H1 (cell line): ENCODE results near the gene SLC5A4. TPM values are rescaled to one million over a fixed set of nuclear protein-coding genes. Genes with fewer than 3 reads are reported as not detected.

Source experiments
- CTCF ChIA-PET: fragments of 300-600 bp; sonication (Branson Sonifier 250); formaldehyde crosslinking; loops from one replicate; lab custom pipeline; 2021; ENCODE audit not compliant: partially characterized antibody; lab: Charles Lee
- POLR2A ChIA-PET: fragments of 300-600 bp; sonication (Branson Sonifier 250); formaldehyde crosslinking; loops from one replicate; lab custom pipeline; 2021; ENCODE audit warnings: inconsistent platforms; ENCODE audit not compliant: partially characterized antibody; lab: Charles Lee
- DNase-seq, 2 experiments: peaks; one replicate each; pipeline versions ENCODE4 v3.0.0 to v3.0.0-alpha.2; 2010 to 2022; ENCODE audit warnings: low spot score in 2 of 2, low read depth in 1 of 2, mixed read lengths in 1 of 2
- FAIRE-seq: peaks from 2 replicates; lab custom pipeline; 2011; peaks lifted over from hg19 to GRCh38; lab: Jason Lieb, UNC
- H2AFZ ChIP-seq: 2 replicates; pipeline ENCODE4 v1.8.1; 2012; ENCODE audit warnings: low read length, inconsistent platforms
- H2AK5ac ChIP-seq: 2 replicates; pipeline ENCODE4 v1.6.1; 2013; ENCODE audit warnings: low read depth, low read length
- H2BK120ac ChIP-seq: replicated peaks from 2 replicates; pipeline ENCODE3; 2013; ENCODE audit warnings: low read depth, low read length, inconsistent platforms
- H2BK12ac ChIP-seq: 2 replicates; pipeline ENCODE4 v1.6.1; 2013; ENCODE audit warnings: low read depth, low read length
- H2BK15ac ChIP-seq: 2 replicates; pipeline ENCODE4 v1.6.1; 2013; ENCODE audit warnings: low read length
- H2BK20ac ChIP-seq: 2 replicates; pipeline ENCODE4 v1.6.1; 2013; ENCODE audit warnings: low read length
- H2BK5ac ChIP-seq: 2 replicates; pipeline ENCODE4 v1.6.1; 2013; ENCODE audit warnings: low read depth, low read length
- H3K14ac ChIP-seq: 2 replicates; pipeline ENCODE4 v1.6.1; 2013; ENCODE audit warnings: inconsistent platforms; ENCODE audit not compliant: insufficient read length
- H3K18ac ChIP-seq: 2 replicates; pipeline ENCODE4 v1.6.1; 2013; ENCODE audit warnings: low read length; ENCODE audit errors: extremely low read depth
- H3K23ac ChIP-seq: 2 replicates; pipeline ENCODE4 v1.6.1; 2013; ENCODE audit warnings: inconsistent platforms; ENCODE audit not compliant: insufficient read length
- H3K23me2 ChIP-seq: 2 replicates; pipeline ENCODE4 v1.6.1; 2013; ENCODE audit warnings: low read depth, low read length
- H3K27ac ChIP-seq: 2 replicates; pipeline ENCODE4 v1.6.1; 2011; ENCODE audit warnings: low read depth, low read length, inconsistent platforms
- H3K27me3 ChIP-seq, 4 experiments: replicated peaks in 1 of 4; 1 replicate in 1 of 4; 2 replicates in 3 of 4; pipeline versions ENCODE4 v1.6.1 to v1.8.1; 2011 to 2013; ENCODE audit warnings: low read length in 3 of 4, mild to moderate bottlenecking in 3 of 4, inconsistent platforms in 2 of 4, mixed read lengths in 2 of 4, moderate library complexity in 1 of 4; ENCODE audit not compliant: control insufficient read depth in 3 of 4, insufficient read depth in 3 of 4; ENCODE audit errors: extremely low read depth in 1 of 4
- H3K36me3 ChIP-seq, 4 experiments: 2 replicates each; pipeline versions ENCODE4 v1.6.1 to v1.8.1; 2011 to 2013; ENCODE audit warnings: mild to moderate bottlenecking in 4 of 4, low read length in 3 of 4, moderate library complexity in 2 of 4, control low read depth in 1 of 4, inconsistent platforms in 1 of 4; ENCODE audit not compliant: insufficient read depth in 4 of 4, control insufficient read depth in 2 of 4
- H3K4ac ChIP-seq: replicated peaks from 2 replicates; pipeline ENCODE3; 2013; ENCODE audit warnings: low read length, low read depth, mixed read lengths, inconsistent platforms; ENCODE audit not compliant: insufficient read length
- H3K4me1 ChIP-seq, 4 experiments: replicated peaks in 1 of 4; 1 replicate in 1 of 4; 2 replicates in 3 of 4; pipeline versions ENCODE4 v1.6.1 to v1.8.1; 2011 to 2013; ENCODE audit warnings: low read length in 3 of 4, inconsistent platforms in 2 of 4, mixed read lengths in 1 of 4; ENCODE audit not compliant: insufficient read depth in 4 of 4, control insufficient read depth in 3 of 4
- H3K4me2 ChIP-seq, 2 experiments: 2 replicates each; pipeline versions ENCODE4 v1.6.1 to v1.8.1; 2011 to 2013; ENCODE audit warnings: low read depth in 2 of 2, low read length in 2 of 2, control low read depth in 1 of 2, inconsistent platforms in 1 of 2, mild to moderate bottlenecking in 1 of 2; ENCODE audit not compliant: insufficient read depth in 1 of 2
- H3K4me3 ChIP-seq, 4 experiments: fragments of 200-600, 300-600 bp in 1 of 4; sonication (generic), shearing (Covaris generic), sonication (Bioruptor Twin) in 1 of 4; 2 replicates each; pipeline versions ENCODE4 v1.5.1 to v1.8.1; 2011 to 2016; ENCODE audit warnings: low read length in 4 of 4, low read depth in 3 of 4, control low read depth in 2 of 4, inconsistent platforms in 2 of 4, mild to moderate bottlenecking in 2 of 4, mixed read lengths in 1 of 4, moderate library complexity in 1 of 4; ENCODE audit not compliant: insufficient read depth in 2 of 4; ENCODE audit errors: extremely low read depth in 1 of 4
- H3K56ac ChIP-seq: replicated peaks from 2 replicates; pipeline ENCODE3; 2013; ENCODE audit warnings: low read depth, mild to moderate bottlenecking, mixed read lengths, low read length, inconsistent platforms; ENCODE audit not compliant: insufficient read length
- H3K79me1 ChIP-seq: 2 replicates; pipeline ENCODE4 v1.6.1; 2013; ENCODE audit warnings: low read depth, low read length, control low read depth
- H3K79me2 ChIP-seq, 2 experiments: 2 replicates each; pipeline versions ENCODE4 v1.6.1 to v1.8.1; 2012 to 2013; ENCODE audit warnings: low read length in 2 of 2, mild to moderate bottlenecking in 2 of 2, inconsistent platforms in 1 of 2; ENCODE audit not compliant: insufficient read depth in 2 of 2, control insufficient read depth in 1 of 2
- H3K9ac ChIP-seq, 4 experiments: replicated peaks in 1 of 4; 1 replicate in 1 of 4; 2 replicates in 3 of 4; pipeline versions ENCODE4 v1.6.1 to v1.8.1; 2011 to 2013; ENCODE audit warnings: low read depth in 3 of 4, low read length in 3 of 4, control low read depth in 2 of 4, mild to moderate bottlenecking in 2 of 4, moderate library complexity in 2 of 4, inconsistent platforms in 1 of 4; ENCODE audit errors: extremely low read depth in 1 of 4
- H3K9me3 ChIP-seq, 2 experiments: 2 replicates each; pipeline versions ENCODE4 v1.6.1 to v1.8.1; 2012 to 2013; ENCODE audit warnings: mild to moderate bottlenecking in 2 of 2, moderate library complexity in 2 of 2, control low read depth in 1 of 2, inconsistent platforms in 1 of 2, low read depth in 1 of 2, low read length in 1 of 2, mixed read lengths in 1 of 2; ENCODE audit not compliant: insufficient read depth in 2 of 2
- H4K20me1 ChIP-seq, 2 experiments: replicated peaks in 1 of 2; 2 replicates each; pipeline versions ENCODE3 to v1.8.1; 2011 to 2013; ENCODE audit warnings: inconsistent platforms in 2 of 2, low read length in 2 of 2, mild to moderate bottlenecking in 1 of 2; ENCODE audit not compliant: insufficient read depth in 2 of 2, control insufficient read depth in 1 of 2
- H4K5ac ChIP-seq: 2 replicates; pipeline ENCODE4 v1.6.1; 2013; ENCODE audit warnings: low read length, low read depth, mixed read lengths, inconsistent platforms; ENCODE audit not compliant: insufficient read length
- H4K8ac ChIP-seq: 2 replicates; pipeline ENCODE4 v1.8.0; 2013; ENCODE audit warnings: mild to moderate bottlenecking, moderate library complexity, low read length, inconsistent platforms; ENCODE audit not compliant: insufficient read depth; ENCODE audit errors: extremely low read depth
- H4K91ac ChIP-seq: replicated peaks from 2 replicates; pipeline ENCODE3; 2013; ENCODE audit warnings: low read length, mixed read lengths, inconsistent platforms; ENCODE audit not compliant: insufficient read length
- NRF1 ChIP-seq: IDR thresholded peaks from 2 replicates; pipeline ENCODE4 v1.6.1; 2011; ENCODE audit warnings: mild to moderate bottlenecking, low read depth, low read length, improper control_type of control experiment
- SIRT6 ChIP-seq: IDR thresholded peaks from one replicate; pipeline ENCODE4 v1.7.1; 2012; ENCODE audit warnings: low read length, inconsistent platforms
- SIX5 ChIP-seq: IDR thresholded peaks from 2 replicates; pipeline ENCODE4 v1.6.1; 2011; ENCODE audit warnings: mild to moderate bottlenecking, low read depth, low read length
- SUZ12 ChIP-seq: fragments of 200-600 bp; sonication (generic); IDR thresholded peaks from 2 replicates; pipeline ENCODE4 v1.6.1; 2012; ENCODE audit warnings: mild to moderate bottlenecking, inconsistent platforms, low read length, moderate library complexity, mixed read lengths
- TAF1 ChIP-seq: IDR thresholded peaks from 2 replicates; pipeline ENCODE4 v1.6.1; 2011; ENCODE audit warnings: mild to moderate bottlenecking, low read depth, low read length
- TEAD4 ChIP-seq: IDR thresholded peaks from 2 replicates; pipeline ENCODE4 v1.6.1; 2012; ENCODE audit warnings: low read depth, low read length, inconsistent platforms, mixed read lengths
- WGBS, 2 experiments: shearing (Covaris generic) in 1 of 2; methylation state at CpG; one replicate each; pipeline versions ENCODE4 v1.1.6 to v1.1.7; 2013 to 2015; ENCODE audit warnings: low lambda C conversion rate in 2 of 2, mixed read lengths in 2 of 2, inconsistent platforms in 1 of 2, low coverage in 1 of 2, missing lambda C conversion rate in 1 of 2; ENCODE audit not compliant: insufficient replicate concordance in 2 of 2, insufficient coverage in 1 of 2, insufficient read length in 1 of 2; ENCODE audit errors: extremely low coverage in 1 of 2, missing lambda C conversion rate in 1 of 2; 5-methylcytosine and 5-hydroxymethylcytosine counted together
- polyA plus RNA-seq, 7 experiments: library from polyadenylated mRNA; depleted of rRNA in 3 of 7; stranded (reverse) in 5 of 7; unstranded in 2 of 7; fragments of >200 nt in 5 of 7; fragments of 200-250 nt in 2 of 7; gene quantifications; 1 replicate in 5 of 7; 2 replicates in 1 of 7; 4 replicates in 1 of 7; pipeline versions ENCODE4 v1.2.1 to v1.2.3, GENCODE V29; 2011 to 2013; ENCODE audit warnings: missing spikeins in 2 of 7, mixed read lengths in 2 of 7
- total RNA-seq: library from RNA; stranded (reverse); fragmentation: NEBNext Ultra II Directional; extraction: Animal tissue kit (Norgen Biotek cat#: 25700); gene quantifications from 2 replicates; pipeline ENCODE4 v1.2.1, GENCODE V29; 2021

The SLC5A4 gene
- total and polyA plus RNA-seq, 2 of the 8 experiments (the other 6 are each of a cell fraction or from before 2014, with no cell fraction given): 0.17 TPM; not detected in 1

GRCh38 chr22:32207971-32208480 is 47.1 kb downstream of the SLC5A4 start:
- Histone ChIP-seq H2AK5ac (no peak overlapping the region), H3K4ac (peak overlapping the region; percentile 70), H2BK20ac (no peak overlapping the region), H2BK120ac (no peak overlapping the region), H3K79me1 (no peaks in the 10 kb centered on the region), H3K23ac (no peak overlapping the region), H4K91ac (no peak overlapping the region), H2BK5ac (no peak overlapping the region), H3K27me3 (peaks cover 14 to 34% (median 29%) of the 10 kb centered on the region in 4 experiments), H2AFZ (no peak overlapping the region), H3K79me2 (no peaks in the 10 kb centered on the region), H3K56ac (no peak overlapping the region), H3K4me1 (peaks cover 0 to 24% (median 16%) of the 10 kb centered on the region in 4 experiments; a peak in 5 of 7 replicates), H3K9ac (no peak overlapping the region), H3K23me2 (peaks cover 19% of the 10 kb centered on the region), H2BK15ac (no peak overlapping the region), H3K14ac (no peak overlapping the region), H3K18ac (no peak overlapping the region; the same call in 1 of the 2 replicates), H3K9me3 (no peaks in the 10 kb centered on the region), H2BK12ac (no peak overlapping the region), H3K4me3 (no peak overlapping the region), H3K36me3 (no peaks in the 10 kb centered on the region), H4K8ac (no peak overlapping the region), H4K20me1 (peaks cover 0 to 4% of the 10 kb centered on the region in 2 experiments), H3K27ac (no peak overlapping the region), H3K4me2 (no peak overlapping the region), H4K5ac (no peak overlapping the region)
- no peak for DNase-seq
- ChIA-PET CTCF (interaction anchor here (0.7 to 3.8 kb wide), 13 partner anchors 13 to 247 kb away, joined by 3 to 22 read pairs (median 3); partner anchors contain the start of gene RTCB), POLR2A (interaction anchor here (1.1 kb wide), 1 partner anchor 50 kb away, joined by 4 read pairs; no protein-coding TSS in a partner anchor)
- 89% methylated on average over 4 of the region's 4 CpGs; no CpG with 5 or more reads in 1 of the 2 experiments for WGBS, 2 experiments
- TF ChIP-seq SIX5 (no peak), TEAD4 (no peak), NRF1 (no peak), SUZ12 (no peak), SIRT6 (no peak), TAF1 (no peak)
- FAIRE-seq: no peak
